SK-N-MC (cell line): Measurements from ENCODE around the gene EPRS1.

Experiments used
- DNase-seq: peaks from one replicate; pipeline ENCODE4 v3.0.0-alpha.2; 2011; ENCODE audit warnings: low read depth, low spot score
- H3K27ac ChIP-seq: fragments of 200-600 bp; sonication (generic); 2 replicates; pipeline ENCODE4 v1.5.1; 2016; ENCODE audit warnings: mixed run types
- H3K36me3 ChIP-seq: fragments of 200-600 bp; sonication (generic); 2 replicates; pipeline ENCODE4 v1.6.1; 2017; ENCODE audit warnings: antibody characterized with exemption, low read length, mixed read lengths; ENCODE audit not compliant: insufficient read depth
- H3K4me3 ChIP-seq: fragments of 200-600 bp; sonication (generic); 2 replicates; pipeline ENCODE4 v1.5.1; 2016
- H3K9ac ChIP-seq: fragments of 200-600 bp; sonication (generic); 2 replicates; pipeline ENCODE4 v1.8.0; 2017; ENCODE audit warnings: mixed run types, mixed read lengths; ENCODE audit not compliant: insufficient read length
- H3K9me3 ChIP-seq: fragments of 200-600 bp; sonication (generic); 2 replicates; pipeline ENCODE4 v1.6.1; 2017; ENCODE audit warnings: low read depth, mild to moderate bottlenecking, antibody characterized with exemption, low read length, moderate library complexity, mixed read lengths
- EZH2 ChIP-seq: fragments of 200-600 bp; sonication (generic); IDR thresholded peaks from one replicate; pipeline ENCODE4 v1.6.1; 2017; ENCODE audit warnings: antibody characterized with exemption
- FOXP2 ChIP-seq: optimal IDR thresholded peaks from 2 replicates; pipeline ENCODE3; 2011; ENCODE audit warnings: mild to moderate bottlenecking, moderate library complexity; ENCODE audit not compliant: insufficient read depth; ENCODE audit errors: extremely low read length, control extremely low read depth
- POLR2AphosphoS5 ChIP-seq: IDR thresholded peaks from 2 replicates; pipeline ENCODE4 v1.6.1; 2012; ENCODE audit warnings: mild to moderate bottlenecking, low read depth, low read length, borderline replicate concordance

Gene EPRS1

DNA sequence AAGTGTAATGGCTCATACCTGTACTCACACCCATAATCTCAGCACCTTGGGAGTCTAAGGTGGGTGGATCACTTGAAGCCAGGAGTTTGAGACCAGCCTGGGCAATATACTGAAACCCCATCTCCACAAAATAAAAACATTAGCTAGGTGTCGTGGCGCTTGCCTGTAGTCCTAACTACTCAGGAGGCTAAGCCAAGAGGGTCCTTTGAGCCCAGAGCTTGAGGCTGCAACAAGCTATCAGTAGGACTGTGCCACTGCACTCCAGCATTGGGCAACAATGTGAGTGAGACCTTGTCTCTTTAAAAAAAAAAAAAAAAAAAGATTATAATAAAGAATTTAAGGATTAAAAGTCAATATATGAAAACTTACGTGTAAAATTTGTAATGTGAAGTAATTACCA lies 31.6 kb upstream of the EPRS1 start:
- Histone ChIP-seq H3K27ac (no peak overlapping the region), H3K4me3 (no peak overlapping the region), H3K9me3 (no peaks in the 10 kb centered on the region), H3K9ac (no peak overlapping the region), H3K36me3 (peaks cover 12% of the 10 kb centered on the region)
- DNase-seq, result no peak
- TF ChIP-seq FOXP2 (no peak), POLR2AphosphoS5 (no peak), EZH2 (no peak)

DNA sequence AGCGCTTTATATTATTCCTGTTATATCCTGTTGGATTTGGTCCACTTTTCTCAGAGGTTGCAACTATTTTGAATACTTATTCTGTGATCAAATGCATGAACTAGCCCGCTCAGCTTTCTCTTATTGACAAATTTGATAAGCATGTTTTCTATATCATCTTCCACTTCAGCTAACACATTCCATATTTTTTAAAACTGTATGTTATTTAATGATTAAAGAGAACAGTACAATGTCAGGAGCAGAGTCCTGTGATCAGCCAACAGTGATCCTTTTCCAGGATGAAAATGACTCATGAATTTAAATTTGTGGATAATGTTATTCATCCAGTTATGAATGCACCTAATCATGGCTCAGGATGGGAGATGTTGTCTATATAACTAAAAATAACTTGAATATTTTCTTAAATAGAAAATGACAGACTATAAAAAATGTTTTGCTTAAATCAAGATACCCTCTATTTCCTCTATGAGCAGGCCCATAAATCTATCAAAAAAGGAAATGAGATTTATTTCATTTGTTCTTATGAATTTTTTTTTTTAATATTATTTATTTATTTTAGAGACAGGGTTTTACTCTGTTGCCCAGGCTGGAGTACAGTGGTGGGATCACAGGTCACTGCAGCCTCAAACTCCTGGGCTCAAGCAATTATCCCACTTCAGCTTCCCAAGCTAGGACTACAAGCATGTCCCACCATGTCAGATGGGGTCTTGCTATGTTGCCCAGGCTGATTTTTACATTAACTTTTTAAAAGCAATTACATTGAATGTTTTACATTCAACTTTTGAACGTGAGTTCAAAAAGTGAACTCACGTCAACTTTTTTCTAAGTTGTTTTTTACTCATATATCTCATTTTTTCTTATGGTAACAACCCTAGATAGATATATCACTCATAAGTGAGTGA lies 30.8 kb upstream of the EPRS1 start:
- no peak overlapping the region for H3K4me3 ChIP-seq
- H3K9me3 ChIP-seq, result no peaks in the 10 kb centered on the region
- TF ChIP-seq EZH2 (no peak), FOXP2 (no peak), POLR2AphosphoS5 (no peak)
- no peak for DNase-seq
- peaks cover 20% of the 10 kb centered on the region for H3K36me3 ChIP-seq
- 0 out of 2 replicates have a peak overlapping the region, but pooled peaks have one; percentile 13 for H3K27ac ChIP-seq
- H3K9ac ChIP-seq, result no peak overlapping the region

DNA sequence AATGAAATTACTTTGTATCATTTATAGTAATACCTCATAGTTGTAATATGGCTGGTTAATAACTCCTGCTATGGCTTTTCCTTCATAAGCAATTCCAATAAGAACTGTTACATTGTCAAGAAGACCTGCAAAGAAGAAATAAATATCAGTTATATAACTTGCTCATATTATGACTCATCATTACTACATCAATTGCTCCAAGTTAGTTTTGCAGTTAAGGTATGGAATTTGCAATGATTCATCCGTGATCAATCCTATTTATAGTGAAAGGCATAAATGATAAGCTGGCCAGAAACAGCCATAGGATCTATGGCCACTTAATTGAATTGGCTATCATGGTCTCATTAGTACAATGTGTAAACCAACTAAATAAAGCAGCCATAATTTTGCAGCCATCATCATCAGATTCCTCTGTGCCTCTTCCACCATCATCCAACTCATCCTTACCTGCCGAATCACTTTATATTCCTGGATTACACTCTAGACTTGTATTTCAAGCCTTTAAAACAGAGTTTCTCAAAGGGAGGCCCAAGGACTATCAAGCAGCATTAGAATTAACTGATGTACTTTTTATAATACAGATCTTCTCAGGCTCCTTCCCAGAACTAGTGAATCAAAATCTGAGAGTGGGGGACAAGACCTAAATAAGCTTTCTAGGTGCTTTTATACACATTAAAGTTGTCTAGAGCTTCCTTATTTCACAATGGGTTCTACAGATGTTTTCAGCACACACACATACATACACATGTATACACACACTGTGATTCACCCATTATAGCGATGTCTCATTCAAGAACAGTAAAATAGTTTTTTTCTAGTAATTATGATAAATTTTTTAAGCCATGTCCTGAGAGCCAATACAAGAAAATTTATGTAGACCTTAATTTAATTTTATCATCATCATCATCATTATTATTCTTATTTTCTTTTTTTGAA lies 21.2 kb upstream of the EPRS1 start:
- no peaks in the 10 kb centered on the region for H3K9me3 ChIP-seq
- no peak for TF ChIP-seq EZH2
- no peak for TF ChIP-seq POLR2AphosphoS5
- TF ChIP-seq FOXP2, result no peak
- DNase-seq, result no peak
- H3K9ac ChIP-seq, result no peak overlapping the region
- H3K36me3 ChIP-seq, result peaks cover 35% of the 10 kb centered on the region
- H3K27ac ChIP-seq, result no peak overlapping the region
- no peak overlapping the region for H3K4me3 ChIP-seq

- TF ChIP-seq POLR2AphosphoS5 (no peak), EZH2 (no peak), FOXP2 (no peak)
Measured at GRCh38 chr1:220062629-220063028, 16.3 kb upstream of the EPRS1 start.

DNA sequence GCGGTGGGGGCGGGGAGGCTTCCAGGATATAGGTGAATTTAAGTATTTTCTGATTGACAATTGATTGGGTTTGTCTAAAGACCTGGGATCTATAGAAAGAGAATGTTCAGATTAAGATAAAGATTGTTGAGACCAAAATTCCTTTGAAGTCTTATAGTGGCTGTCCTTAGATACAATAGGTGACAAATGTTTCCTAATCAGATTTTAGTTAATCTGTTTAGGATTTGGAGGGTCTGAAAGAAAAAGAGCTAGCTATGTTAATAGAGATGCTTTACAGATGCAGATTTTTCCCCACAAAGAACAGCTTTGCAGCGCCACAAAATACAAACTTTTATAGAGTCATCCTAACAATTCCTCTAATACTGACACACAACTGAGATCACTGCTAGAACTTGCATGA lies 14.6 kb upstream of the EPRS1 start:
- H3K4me3 ChIP-seq, result no peak overlapping the region
- no peak for TF ChIP-seq POLR2AphosphoS5
- TF ChIP-seq EZH2, result no peak
- no peak for TF ChIP-seq FOXP2
- no peak overlapping the region for H3K9ac ChIP-seq
- peaks cover 16% of the 10 kb centered on the region for H3K36me3 ChIP-seq
- no peaks in the 10 kb centered on the region for H3K9me3 ChIP-seq
- DNase-seq, result no peak
- H3K27ac ChIP-seq, result no peak overlapping the region

More at GRCh38 chr1:220062629-220063028, 16.3 kb upstream of the EPRS1 start:
- Histone ChIP-seq H3K9ac (no peak overlapping the region), H3K36me3 (peaks cover 27% of the 10 kb centered on the region), H3K9me3 (no peaks in the 10 kb centered on the region), H3K27ac (no peak overlapping the region), H3K4me3 (no peak overlapping the region)
- no peak for DNase-seq

- H3K36me3 ChIP-seq, result no peaks in the 10 kb centered on the region; the same call in 1 of the 2 replicates
- H3K9me3 ChIP-seq, result no peaks in the 10 kb centered on the region
- no peak for TF ChIP-seq FOXP2
- TF ChIP-seq POLR2AphosphoS5, result no peak
- no peak for TF ChIP-seq EZH2
- no peak for DNase-seq
- H3K4me3 ChIP-seq, result no peak overlapping the region
- no peak overlapping the region for H3K27ac ChIP-seq
- no peak overlapping the region for H3K9ac ChIP-seq
Measured at GRCh38 chr1:220056374-220056773, 10.1 kb upstream of the EPRS1 start.

- Histone ChIP-seq H3K36me3 (no peaks in the 10 kb centered on the region; the same call in 1 of the 2 replicates), H3K9me3 (no peaks in the 10 kb centered on the region), H3K9ac (peak overlapping the region; percentile 83), H3K27ac (peak overlapping the region; percentile 71), H3K4me3 (peak overlapping the region; percentile 93)
- TF ChIP-seq EZH2, result no peak
- TF ChIP-seq POLR2AphosphoS5, result no peak
- TF ChIP-seq FOXP2, result no peak
- DNase-seq, result no peak
Measured at GRCh38 chr1:220045356-220046051, 801 bp downstream of the EPRS1 start.
